ENCODE results near the gene RAB44. TPM values are rescaled to one million over a fixed set of nuclear protein-coding genes. Genes with fewer than 3 reads are reported as not detected.

The RAB44 gene
- total and polyA plus RNA-seq, 2 of the 13 experiments (the other 11 are each of a cell fraction or from before 2014, with no cell fraction given): not detected

GRCh38 chr6:36742146-36742545, 44.5 kb downstream of the RAB44 start:
- no peak for DNase-seq (ENCODE audit: low spot score)
- BruUV-seq (replicated peaks): no TSS peak

DNA sequence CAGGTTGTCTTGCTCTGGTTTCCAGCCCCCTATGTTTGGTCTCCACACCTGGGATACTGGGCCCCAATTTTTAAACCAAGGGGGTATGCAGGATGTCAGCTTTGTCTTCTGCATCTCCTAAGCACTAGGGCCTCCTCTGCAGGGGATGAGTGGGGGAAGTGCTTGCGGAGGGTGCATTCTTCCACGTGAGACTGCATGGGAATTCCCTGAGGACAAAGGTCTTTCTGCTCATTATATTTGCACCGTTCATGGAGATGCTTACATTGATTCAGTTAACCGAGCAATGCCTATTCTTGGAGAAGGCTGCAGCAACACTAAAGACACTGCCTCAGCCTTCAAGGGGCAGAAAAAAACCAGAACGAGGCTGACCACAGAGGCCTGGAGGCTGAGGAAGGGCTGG, 45.4 kb downstream of the RAB44 start:
- FAIRE-seq (no peak), ATAC-seq (peak; percentile 9; the same call in 1 of the 3 replicates), DNase-seq (ENCODE audit: low spot score) (no peak)
- BruUV-seq (replicated peaks): no TSS peak
- POLR2A ChIA-PET: no interaction called here
- Histone ChIP-seq H3K36me3 (replicated peaks in 1 of 2; ENCODE audit: control insufficient read depth in 1 of 2, insufficient read depth in 2 of 2, low read length in 2 of 2) (no peaks in the 10 kb centered on the region), H2AFZ (ENCODE audit: low read length) (no peak overlapping the region), H3K27ac (ENCODE audit: extremely low read length, insufficient read depth, low read length) (no peak overlapping the region), H3K27me3 (ENCODE audit: control insufficient read depth in 1 of 2, insufficient read depth in 2 of 2, low read length in 2 of 2) (peaks cover 17 to 98% of the 10 kb centered on the region in 2 experiments; a peak in 4 of 5 replicates), H3K4me2 (ENCODE audit: low read depth, low read length) (no peak overlapping the region), H3K4me1 (ENCODE audit: insufficient read depth, low read length) (no peaks in the 10 kb centered on the region), H4K20me1 (ENCODE audit: insufficient read depth, low read length) (no peaks in the 10 kb centered on the region), H3K79me2 (ENCODE audit: insufficient read depth, low read length) (no peaks in the 10 kb centered on the region), H3K9me3 (ENCODE audit: low read length) (no peaks in the 10 kb centered on the region), H3K9ac (ENCODE audit: insufficient read depth, low read depth, low read length) (no peak overlapping the region), H3K4me3 (replicated peaks in 1 of 3; ENCODE audit: insufficient read depth in 1 of 3, low read depth in 2 of 3, low read length in 3 of 3) (no peak overlapping the region)
- in situ Hi-C loops (cut with HindIII; ENCODE audit: extremely low pct_ligation_motif_present, low pct_unique_long_range_greater_than_20kb) (no loop called here), intact Hi-C loops (cut with micrococcal nuclease; ENCODE audit: unreplicated experiment) (no loop called here)
- CTCF ChIA-PET (ENCODE audit: low intra/inter-chr PET ratio, low total read pairs): no interaction called here
- no peak for TF ChIP-seq JUNB (CRISPR knock-in tag; IDR thresholded peaks at IDR 0.05; ENCODE audit: borderline replicate concordance)
- TF ChIP-seq BHLHE40 (IDR thresholded peaks at IDR 0.05; ENCODE audit: low read length): 0 out of 2 replicates have a peak, but pooled peaks have one; percentile 9
- TF ChIP-seq, protein P1, sequence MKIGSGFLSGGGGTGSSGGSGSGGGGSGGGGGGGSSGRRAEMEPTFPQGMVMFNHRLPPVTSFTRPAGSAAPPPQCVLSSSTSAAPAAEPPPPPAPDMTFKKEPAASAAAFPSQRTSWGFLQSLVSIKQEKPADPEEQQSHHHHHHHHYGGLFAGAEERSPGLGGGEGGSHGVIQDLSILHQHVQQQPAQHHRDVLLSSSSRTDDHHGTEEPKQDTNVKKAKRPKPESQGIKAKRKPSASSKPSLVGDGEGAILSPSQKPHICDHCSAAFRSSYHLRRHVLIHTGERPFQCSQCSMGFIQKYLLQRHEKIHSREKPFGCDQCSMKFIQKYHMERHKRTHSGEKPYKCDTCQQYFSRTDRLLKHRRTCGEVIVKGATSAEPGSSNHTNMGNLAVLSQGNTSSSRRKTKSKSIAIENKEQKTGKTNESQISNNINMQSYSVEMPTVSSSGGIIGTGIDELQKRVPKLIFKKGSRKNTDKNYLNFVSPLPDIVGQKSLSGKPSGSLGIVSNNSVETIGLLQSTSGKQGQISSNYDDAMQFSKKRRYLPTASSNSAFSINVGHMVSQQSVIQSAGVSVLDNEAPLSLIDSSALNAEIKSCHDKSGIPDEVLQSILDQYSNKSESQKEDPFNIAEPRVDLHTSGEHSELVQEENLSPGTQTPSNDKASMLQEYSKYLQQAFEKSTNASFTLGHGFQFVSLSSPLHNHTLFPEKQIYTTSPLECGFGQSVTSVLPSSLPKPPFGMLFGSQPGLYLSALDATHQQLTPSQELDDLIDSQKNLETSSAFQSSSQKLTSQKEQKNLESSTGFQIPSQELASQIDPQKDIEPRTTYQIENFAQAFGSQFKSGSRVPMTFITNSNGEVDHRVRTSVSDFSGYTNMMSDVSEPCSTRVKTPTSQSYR (CRISPR knock-in tag; IDR thresholded peaks at IDR 0.05; ENCODE audit: borderline replicate concordance): 0 out of 2 replicates have a peak, but pooled peaks have one; percentile 18
- 2% methylated on average over 5 of the region's 5 CpGs for WGBS (ENCODE audit: low lambda C conversion rate)

More at GRCh38 chr6:36742146-36742545, 44.5 kb downstream of the RAB44 start:
- FAIRE-seq: no peak
- no peak for ATAC-seq
- H2AFZ ChIP-seq (ENCODE audit: low read length): no peak overlapping the region
- WGBS (ENCODE audit: low lambda C conversion rate): 49% methylated on average over 17 of the region's 19 CpGs
- H3K4me3 ChIP-seq (replicated peaks in 1 of 3; ENCODE audit: insufficient read depth in 1 of 3, low read depth in 2 of 3, low read length in 3 of 3): no peak overlapping the region
- peaks cover 17 to 96% of the 10 kb centered on the region in 2 experiments for H3K27me3 ChIP-seq (ENCODE audit: control insufficient read depth in 1 of 2, insufficient read depth in 2 of 2, low read length in 2 of 2)
- POLR2A ChIA-PET: no interaction called here
- H3K27ac ChIP-seq (ENCODE audit: extremely low read length, insufficient read depth, low read length): no peak overlapping the region
- H3K9me3 ChIP-seq (ENCODE audit: low read length): no peaks in the 10 kb centered on the region
- CTCF ChIA-PET (ENCODE audit: low intra/inter-chr PET ratio, low total read pairs): no interaction called here
- no peaks in the 10 kb centered on the region for H3K79me2 ChIP-seq (ENCODE audit: insufficient read depth, low read length)
- no peaks in the 10 kb centered on the region for H4K20me1 ChIP-seq (ENCODE audit: insufficient read depth, low read length)
- no peaks in the 10 kb centered on the region for H3K4me1 ChIP-seq (ENCODE audit: insufficient read depth, low read length)
- in situ Hi-C loops (cut with HindIII; ENCODE audit: extremely low pct_ligation_motif_present, low pct_unique_long_range_greater_than_20kb): no loop called here
- H3K36me3 ChIP-seq (replicated peaks in 1 of 2; ENCODE audit: control insufficient read depth in 1 of 2, insufficient read depth in 2 of 2, low read length in 2 of 2): no peaks in the 10 kb centered on the region
- no peak overlapping the region for H3K9ac ChIP-seq (ENCODE audit: insufficient read depth, low read depth, low read length)
- intact Hi-C loops (cut with micrococcal nuclease; ENCODE audit: unreplicated experiment): no loop called here
- TF ChIP-seq ZNF12 (CRISPR knock-in tag; IDR thresholded peaks at IDR 0.05) (no peak), HOXA3 (CRISPR knock-in tag; IDR thresholded peaks at IDR 0.05) (no peak), ZFP90 (CRISPR knock-in tag; IDR thresholded peaks at IDR 0.05; ENCODE audit: borderline replicate concordance) (no peak)
- H3K4me2 ChIP-seq (ENCODE audit: low read depth, low read length): no peak overlapping the region
